GM23248 (cell line): ENCODE results near the gene GIPC2. TPM values are rescaled to one million over a fixed set of nuclear protein-coding genes. Genes with fewer than 3 reads are reported as not detected.

Experiments used
- DNase-seq: peaks from one replicate; pipeline ENCODE4 v3.0.0-alpha.2; 2015
- H2AFZ ChIP-seq: fragments of 200-600 bp; sonication (generic); 2 replicates; pipeline ENCODE4 v1.6.1; 2016; ENCODE audit warnings: antibody characterized with exemption
- H3F3A ChIP-seq: fragments of 200-600 bp; sonication (generic); 2 replicates; pipeline ENCODE4 v1.6.1; 2016; ENCODE audit warnings: mild to moderate bottlenecking, antibody characterized with exemption, mixed run types; ENCODE audit not compliant: insufficient read depth
- H3K27ac ChIP-seq: fragments of 200-600 bp; sonication (generic); 2 replicates; pipeline ENCODE4 v1.5.1; 2016; ENCODE audit warnings: mild to moderate bottlenecking
- H3K27me3 ChIP-seq: fragments of 200-600 bp; sonication (generic); replicated peaks from 2 replicates; pipeline ENCODE4 v1.6.1; 2016; ENCODE audit warnings: mild to moderate bottlenecking; ENCODE audit not compliant: insufficient read depth
- H3K36me3 ChIP-seq: fragments of 200-600 bp; sonication (generic); 2 replicates; pipeline ENCODE4 v1.6.1; 2016; ENCODE audit warnings: low read depth, mild to moderate bottlenecking
- H3K4me1 ChIP-seq: fragments of 200-600 bp; sonication (generic); 2 replicates; pipeline ENCODE4 v1.6.1; 2016; ENCODE audit warnings: mild to moderate bottlenecking; ENCODE audit not compliant: insufficient read depth
- H3K4me2 ChIP-seq: fragments of 200-600 bp; sonication (generic); one replicate; pipeline ENCODE4 v1.6.1; 2016; ENCODE audit warnings: mild to moderate bottlenecking; ENCODE audit not compliant: unreplicated experiment
- H3K4me3 ChIP-seq: fragments of 200-600 bp; sonication (generic); 2 replicates; pipeline ENCODE4 v1.5.1; 2016; ENCODE audit warnings: mild to moderate bottlenecking
- H3K79me2 ChIP-seq: fragments of 200-600 bp; sonication (generic); 2 replicates; pipeline ENCODE4 v1.6.1; 2016; ENCODE audit warnings: mild to moderate bottlenecking; ENCODE audit not compliant: insufficient read depth
- H3K9ac ChIP-seq: fragments of 200-600 bp; sonication (generic); 2 replicates; pipeline ENCODE4 v1.6.1; 2016; ENCODE audit warnings: mild to moderate bottlenecking
- H3K9me2 ChIP-seq: fragments of 200-600 bp; sonication (generic); 2 replicates; pipeline ENCODE4 v1.6.1; 2016; ENCODE audit warnings: mixed run types, mild to moderate bottlenecking, moderate library complexity; ENCODE audit not compliant: insufficient read depth
- H3K9me3 ChIP-seq: fragments of 200-600 bp; sonication (generic); one replicate; pipeline ENCODE4 v1.6.1; 2017; ENCODE audit warnings: low read depth
- H4K20me1 ChIP-seq: fragments of 200-600 bp; sonication (generic); 2 replicates; pipeline ENCODE4 v1.6.0; 2016; ENCODE audit not compliant: insufficient read depth
- EZH2 ChIP-seq: fragments of 200-600 bp; sonication (generic); IDR thresholded peaks from 2 replicates; pipeline ENCODE4 v1.6.1; 2018; ENCODE audit warnings: antibody characterized with exemption, mild to moderate bottlenecking; ENCODE audit not compliant: insufficient read depth, poor library complexity, severe bottlenecking
- EZH2phosphoT487 ChIP-seq: fragments of 200-600 bp; sonication (generic); IDR thresholded peaks from 2 replicates; pipeline ENCODE4 v1.6.1; 2018; ENCODE audit warnings: antibody characterized with exemption, moderate library complexity, mild to moderate bottlenecking, low read depth; ENCODE audit not compliant: insufficient read depth
- WGBS, 2 experiments: methylation state at CpG; one replicate each; pipeline ENCODE4 v1.1.6; 2015 to 2017; ENCODE audit warnings: low lambda C conversion rate in 2 of 2, low coverage in 1 of 2; ENCODE audit errors: missing lambda C conversion rate in 2 of 2; 5-methylcytosine and 5-hydroxymethylcytosine counted together
- in situ Hi-C: fragments of 300-500 bp; cut with MboI; formaldehyde crosslinking; loops from 2 replicates; pipeline ENCODE4 v1.15.0; 2020
- polyA plus RNA-seq: library from polyadenylated mRNA; unstranded; fragments of >200 nt; fragmentation: Nextera tagmentation; extraction: Ambion mirVana; gene quantifications from 2 replicates; pipeline ENCODE4 v1.2.1, GENCODE V29; 2016
- small RNA-seq: library from RNA; depleted of rRNA; stranded (forward); fragments of <200 nt; gene quantifications from one replicate; pipeline ENCODE3, GENCODE V24; 2014; ENCODE audit warnings: low read depth, low replicate concordance
- total RNA-seq: library from RNA; depleted of rRNA; stranded (reverse); fragments of >200 nt; shearing (Covaris generic); gene quantifications from 2 replicates; pipeline ENCODE4 v1.2.3, GENCODE V29; 2014; rRNA removed

Gene GIPC2
- total and polyA plus RNA-seq, 2 experiments from 2014 or later = 0.32 to 0.68 TPM

GRCh38 chr1:78184460-78185072, 138.8 kb downstream of the GIPC2 start:
- 65 to 80% methylated on average over 3 of the region's 3 CpGs for WGBS, 2 experiments

More at GRCh38 chr1:78184460-78185072, 138.8 kb downstream of the GIPC2 start:
- DNase-seq = no peak
- H3K9me2 ChIP-seq = no peaks in the 10 kb centered on the region
- no peak overlapping the region for H3K4me3 ChIP-seq
- no peaks in the 10 kb centered on the region for H3F3A ChIP-seq
- in situ Hi-C loops = no loop called here
- H4K20me1 ChIP-seq = no peaks in the 10 kb centered on the region
- H3K36me3 ChIP-seq = no peaks in the 10 kb centered on the region
- H3K4me2 ChIP-seq = no peak overlapping the region
- no peaks in the 10 kb centered on the region for H3K27me3 ChIP-seq
- no peaks in the 10 kb centered on the region for H3K4me1 ChIP-seq
- no peak for TF ChIP-seq EZH2
- no peak for TF ChIP-seq EZH2phosphoT487
- no peak overlapping the region for H2AFZ ChIP-seq
- H3K79me2 ChIP-seq = no peaks in the 10 kb centered on the region
- H3K27ac ChIP-seq = no peak overlapping the region
- H3K9me3 ChIP-seq = no peaks in the 10 kb centered on the region
- no peak overlapping the region for H3K9ac ChIP-seq

Small RNA genes within 50 kb of the gene (small RNA-seq; reads per million reads assigned to genes)
- gene AC103591.3 (not detected), gene RNA5SP22 (not detected), gene RNU6-1102P (not detected)

Other genes with a start within 250 kb of the GIPC2 start
- 11.4 and 17.2 TPM in 2 replicates for gene NEXN, start 157.3 kb upstream of the GIPC2 start, total RNA-seq
- gene NEXN, start 157.3 kb upstream of the GIPC2 start, polyA plus RNA-seq = 69.0 and 70.4 TPM in 2 replicates
- gene FUBP1, start 66.9 kb upstream of the GIPC2 start, total RNA-seq = 59.1 and 69.9 TPM in 2 replicates
- 48.4 and 52.2 TPM in 2 replicates for gene FUBP1, start 66.9 kb upstream of the GIPC2 start, polyA plus RNA-seq
- 125 and 133 TPM in 2 replicates for gene DNAJB4, start 41.0 kb upstream of the GIPC2 start, total RNA-seq
- gene DNAJB4, start 41.0 kb upstream of the GIPC2 start, polyA plus RNA-seq = 147 and 151 TPM in 2 replicates